H1 (cell line): ENCODE data around the gene GRM7. TPM values are rescaled to one million over a fixed set of nuclear protein-coding genes. Genes with fewer than 3 reads are reported as not detected.

ENCODE experiments used
- CTCF ChIA-PET: fragments of 300-600 bp; sonication (Branson Sonifier 250); formaldehyde crosslinking; loops from one replicate; lab custom pipeline; 2021; ENCODE audit not compliant: partially characterized antibody; lab: Charles Lee
- POLR2A ChIA-PET: fragments of 300-600 bp; sonication (Branson Sonifier 250); formaldehyde crosslinking; loops from one replicate; lab custom pipeline; 2021; ENCODE audit warnings: inconsistent platforms; ENCODE audit not compliant: partially characterized antibody; lab: Charles Lee
- DNase-seq, 2 experiments: peaks; one replicate each; pipeline versions ENCODE4 v3.0.0 to v3.0.0-alpha.2; 2010 to 2022; ENCODE audit warnings: low spot score in 2 of 2, low read depth in 1 of 2, mixed read lengths in 1 of 2
- FAIRE-seq: peaks from 2 replicates; lab custom pipeline; 2011; peaks lifted over from hg19 to GRCh38; lab: Jason Lieb, UNC
- H2AFZ ChIP-seq: 2 replicates; pipeline ENCODE4 v1.8.1; 2012; ENCODE audit warnings: low read length, inconsistent platforms
- H2AK5ac ChIP-seq: 2 replicates; pipeline ENCODE4 v1.6.1; 2013; ENCODE audit warnings: low read depth, low read length
- H2BK120ac ChIP-seq: replicated peaks from 2 replicates; pipeline ENCODE3; 2013; ENCODE audit warnings: low read depth, low read length, inconsistent platforms
- H2BK12ac ChIP-seq: 2 replicates; pipeline ENCODE4 v1.6.1; 2013; ENCODE audit warnings: low read depth, low read length
- H2BK15ac ChIP-seq: 2 replicates; pipeline ENCODE4 v1.6.1; 2013; ENCODE audit warnings: low read length
- H2BK20ac ChIP-seq: 2 replicates; pipeline ENCODE4 v1.6.1; 2013; ENCODE audit warnings: low read length
- H2BK5ac ChIP-seq: 2 replicates; pipeline ENCODE4 v1.6.1; 2013; ENCODE audit warnings: low read depth, low read length
- H3K14ac ChIP-seq: 2 replicates; pipeline ENCODE4 v1.6.1; 2013; ENCODE audit warnings: inconsistent platforms; ENCODE audit not compliant: insufficient read length
- H3K18ac ChIP-seq: 2 replicates; pipeline ENCODE4 v1.6.1; 2013; ENCODE audit warnings: low read length; ENCODE audit errors: extremely low read depth
- H3K23ac ChIP-seq: 2 replicates; pipeline ENCODE4 v1.6.1; 2013; ENCODE audit warnings: inconsistent platforms; ENCODE audit not compliant: insufficient read length
- H3K23me2 ChIP-seq: 2 replicates; pipeline ENCODE4 v1.6.1; 2013; ENCODE audit warnings: low read depth, low read length
- H3K27ac ChIP-seq: 2 replicates; pipeline ENCODE4 v1.6.1; 2011; ENCODE audit warnings: low read depth, low read length, inconsistent platforms
- H3K27me3 ChIP-seq, 4 experiments: replicated peaks in 1 of 4; 1 replicate in 1 of 4; 2 replicates in 3 of 4; pipeline versions ENCODE4 v1.6.1 to v1.8.1; 2011 to 2013; ENCODE audit warnings: low read length in 3 of 4, mild to moderate bottlenecking in 3 of 4, inconsistent platforms in 2 of 4, mixed read lengths in 2 of 4, moderate library complexity in 1 of 4; ENCODE audit not compliant: control insufficient read depth in 3 of 4, insufficient read depth in 3 of 4; ENCODE audit errors: extremely low read depth in 1 of 4
- H3K36me3 ChIP-seq, 4 experiments: 2 replicates each; pipeline versions ENCODE4 v1.6.1 to v1.8.1; 2011 to 2013; ENCODE audit warnings: mild to moderate bottlenecking in 4 of 4, low read length in 3 of 4, moderate library complexity in 2 of 4, control low read depth in 1 of 4, inconsistent platforms in 1 of 4; ENCODE audit not compliant: insufficient read depth in 4 of 4, control insufficient read depth in 2 of 4
- H3K4ac ChIP-seq: replicated peaks from 2 replicates; pipeline ENCODE3; 2013; ENCODE audit warnings: low read length, low read depth, mixed read lengths, inconsistent platforms; ENCODE audit not compliant: insufficient read length
- H3K4me1 ChIP-seq, 4 experiments: replicated peaks in 1 of 4; 1 replicate in 1 of 4; 2 replicates in 3 of 4; pipeline versions ENCODE4 v1.6.1 to v1.8.1; 2011 to 2013; ENCODE audit warnings: low read length in 3 of 4, inconsistent platforms in 2 of 4, mixed read lengths in 1 of 4; ENCODE audit not compliant: insufficient read depth in 4 of 4, control insufficient read depth in 3 of 4
- H3K4me2 ChIP-seq, 2 experiments: 2 replicates each; pipeline versions ENCODE4 v1.6.1 to v1.8.1; 2011 to 2013; ENCODE audit warnings: low read depth in 2 of 2, low read length in 2 of 2, control low read depth in 1 of 2, inconsistent platforms in 1 of 2, mild to moderate bottlenecking in 1 of 2; ENCODE audit not compliant: insufficient read depth in 1 of 2
- H3K4me3 ChIP-seq, 4 experiments: fragments of 200-600, 300-600 bp in 1 of 4; sonication (generic), shearing (Covaris generic), sonication (Bioruptor Twin) in 1 of 4; 2 replicates each; pipeline versions ENCODE4 v1.5.1 to v1.8.1; 2011 to 2016; ENCODE audit warnings: low read length in 4 of 4, low read depth in 3 of 4, control low read depth in 2 of 4, inconsistent platforms in 2 of 4, mild to moderate bottlenecking in 2 of 4, mixed read lengths in 1 of 4, moderate library complexity in 1 of 4; ENCODE audit not compliant: insufficient read depth in 2 of 4; ENCODE audit errors: extremely low read depth in 1 of 4
- H3K56ac ChIP-seq: replicated peaks from 2 replicates; pipeline ENCODE3; 2013; ENCODE audit warnings: low read depth, mild to moderate bottlenecking, mixed read lengths, low read length, inconsistent platforms; ENCODE audit not compliant: insufficient read length
- H3K79me1 ChIP-seq: 2 replicates; pipeline ENCODE4 v1.6.1; 2013; ENCODE audit warnings: low read depth, low read length, control low read depth
- H3K79me2 ChIP-seq, 2 experiments: 2 replicates each; pipeline versions ENCODE4 v1.6.1 to v1.8.1; 2012 to 2013; ENCODE audit warnings: low read length in 2 of 2, mild to moderate bottlenecking in 2 of 2, inconsistent platforms in 1 of 2; ENCODE audit not compliant: insufficient read depth in 2 of 2, control insufficient read depth in 1 of 2
- H3K9ac ChIP-seq, 4 experiments: replicated peaks in 1 of 4; 1 replicate in 1 of 4; 2 replicates in 3 of 4; pipeline versions ENCODE4 v1.6.1 to v1.8.1; 2011 to 2013; ENCODE audit warnings: low read depth in 3 of 4, low read length in 3 of 4, control low read depth in 2 of 4, mild to moderate bottlenecking in 2 of 4, moderate library complexity in 2 of 4, inconsistent platforms in 1 of 4; ENCODE audit errors: extremely low read depth in 1 of 4
- H3K9me3 ChIP-seq, 2 experiments: 2 replicates each; pipeline versions ENCODE4 v1.6.1 to v1.8.1; 2012 to 2013; ENCODE audit warnings: mild to moderate bottlenecking in 2 of 2, moderate library complexity in 2 of 2, control low read depth in 1 of 2, inconsistent platforms in 1 of 2, low read depth in 1 of 2, low read length in 1 of 2, mixed read lengths in 1 of 2; ENCODE audit not compliant: insufficient read depth in 2 of 2
- H4K20me1 ChIP-seq, 2 experiments: replicated peaks in 1 of 2; 2 replicates each; pipeline versions ENCODE3 to v1.8.1; 2011 to 2013; ENCODE audit warnings: inconsistent platforms in 2 of 2, low read length in 2 of 2, mild to moderate bottlenecking in 1 of 2; ENCODE audit not compliant: insufficient read depth in 2 of 2, control insufficient read depth in 1 of 2
- H4K5ac ChIP-seq: 2 replicates; pipeline ENCODE4 v1.6.1; 2013; ENCODE audit warnings: low read length, low read depth, mixed read lengths, inconsistent platforms; ENCODE audit not compliant: insufficient read length
- H4K8ac ChIP-seq: 2 replicates; pipeline ENCODE4 v1.8.0; 2013; ENCODE audit warnings: mild to moderate bottlenecking, moderate library complexity, low read length, inconsistent platforms; ENCODE audit not compliant: insufficient read depth; ENCODE audit errors: extremely low read depth
- H4K91ac ChIP-seq: replicated peaks from 2 replicates; pipeline ENCODE3; 2013; ENCODE audit warnings: low read length, mixed read lengths, inconsistent platforms; ENCODE audit not compliant: insufficient read length
- BACH1 ChIP-seq: IDR thresholded peaks from 2 replicates; pipeline ENCODE4 v1.6.1; 2012; ENCODE audit warnings: low read length, improper control_type of control experiment
- CHD2 ChIP-seq: IDR thresholded peaks from 2 replicates; pipeline ENCODE4 v1.6.1; 2012; ENCODE audit warnings: low read length, improper control_type of control experiment
- CREB1 ChIP-seq: IDR thresholded peaks from 2 replicates; pipeline ENCODE4 v1.6.1; 2012; ENCODE audit warnings: inconsistent platforms
- EGR1 ChIP-seq: IDR thresholded peaks from 2 replicates; pipeline ENCODE4 v1.6.1; 2011; ENCODE audit warnings: low read depth, low read length, borderline replicate concordance
- FOSL1 ChIP-seq: IDR thresholded peaks from 2 replicates; pipeline ENCODE4 v1.6.1; 2011; ENCODE audit warnings: mild to moderate bottlenecking, low read depth, low read length, moderate library complexity; ENCODE audit not compliant: insufficient read depth
- HDAC6 ChIP-seq: IDR thresholded peaks from one replicate; pipeline ENCODE4 v1.7.1; 2012; ENCODE audit warnings: low read depth, mild to moderate bottlenecking, inconsistent platforms, low read length, moderate library complexity
- JUND ChIP-seq: IDR thresholded peaks from 2 replicates; pipeline ENCODE4 v1.6.1; 2011; ENCODE audit warnings: mild to moderate bottlenecking, improper control_type of control experiment, low read length
- KDM1A ChIP-seq: fragments of 200-600, 300-600 bp; sonication (generic); IDR thresholded peaks from 2 replicates; pipeline ENCODE4 v1.7.1; 2016; ENCODE audit warnings: mild to moderate bottlenecking, low read length, borderline replicate concordance
- KDM4A ChIP-seq: IDR thresholded peaks from one replicate; pipeline ENCODE4 v1.7.1; 2012; ENCODE audit warnings: low read depth, mild to moderate bottlenecking, moderate library complexity, low read length, inconsistent platforms; ENCODE audit not compliant: severe bottlenecking
- NRF1 ChIP-seq: IDR thresholded peaks from 2 replicates; pipeline ENCODE4 v1.6.1; 2011; ENCODE audit warnings: mild to moderate bottlenecking, low read depth, low read length, improper control_type of control experiment
- PHF8 ChIP-seq: fragments of 200-600 bp; sonication (generic); conservative IDR thresholded peaks from 2 replicates; pipeline ENCODE4 v1.7.1; 2012; ENCODE audit warnings: low read depth, mild to moderate bottlenecking, inconsistent platforms, low read length, moderate library complexity
- POLR2A ChIP-seq, 2 experiments: IDR thresholded peaks; 1 replicate in 1 of 2; 2 replicates in 1 of 2; pipeline ENCODE4 v1.6.1; 2011; ENCODE audit warnings: low read depth in 2 of 2, low read length in 2 of 2, mild to moderate bottlenecking in 2 of 2; ENCODE audit errors: control extremely low read depth in 1 of 2
- RXRA ChIP-seq: IDR thresholded peaks from 2 replicates; pipeline ENCODE4 v1.6.1; 2011; ENCODE audit warnings: low read depth, mild to moderate bottlenecking, low read length, moderate library complexity; ENCODE audit not compliant: insufficient read depth
- SP2 ChIP-seq: IDR thresholded peaks from 2 replicates; pipeline ENCODE4 v1.6.1; 2012; ENCODE audit warnings: mild to moderate bottlenecking, low read length, inconsistent platforms
- WGBS, 2 experiments: shearing (Covaris generic) in 1 of 2; methylation state at CpG; one replicate each; pipeline versions ENCODE4 v1.1.6 to v1.1.7; 2013 to 2015; ENCODE audit warnings: low lambda C conversion rate in 2 of 2, mixed read lengths in 2 of 2, inconsistent platforms in 1 of 2, low coverage in 1 of 2, missing lambda C conversion rate in 1 of 2; ENCODE audit not compliant: insufficient replicate concordance in 2 of 2, insufficient coverage in 1 of 2, insufficient read length in 1 of 2; ENCODE audit errors: extremely low coverage in 1 of 2, missing lambda C conversion rate in 1 of 2; 5-methylcytosine and 5-hydroxymethylcytosine counted together
- polyA plus RNA-seq, 7 experiments: library from polyadenylated mRNA; depleted of rRNA in 3 of 7; stranded (reverse) in 5 of 7; unstranded in 2 of 7; fragments of >200 nt in 5 of 7; fragments of 200-250 nt in 2 of 7; gene quantifications; 1 replicate in 5 of 7; 2 replicates in 1 of 7; 4 replicates in 1 of 7; pipeline versions ENCODE4 v1.2.1 to v1.2.3, GENCODE V29; 2011 to 2013; ENCODE audit warnings: missing spikeins in 2 of 7, mixed read lengths in 2 of 7
- total RNA-seq: library from RNA; stranded (reverse); fragmentation: NEBNext Ultra II Directional; extraction: Animal tissue kit (Norgen Biotek cat#: 25700); gene quantifications from 2 replicates; pipeline ENCODE4 v1.2.1, GENCODE V29; 2021
- TF ChIP-seq, protein P1 (sequence below): IDR thresholded peaks from 2 replicates; pipeline ENCODE4 v1.6.1; 2012; ENCODE audit warnings: inconsistent platforms
- TF ChIP-seq, protein P2 (sequence below): IDR thresholded peaks from 2 replicates; pipeline ENCODE4 v1.6.1; 2012; ENCODE audit warnings: inconsistent platforms

GRM7 gene
- total and polyA plus RNA-seq, 2 of the 8 experiments (the other 6 are each of a cell fraction or from before 2014, with no cell fraction given) = 0.17 to 0.24 TPM

DNA sequence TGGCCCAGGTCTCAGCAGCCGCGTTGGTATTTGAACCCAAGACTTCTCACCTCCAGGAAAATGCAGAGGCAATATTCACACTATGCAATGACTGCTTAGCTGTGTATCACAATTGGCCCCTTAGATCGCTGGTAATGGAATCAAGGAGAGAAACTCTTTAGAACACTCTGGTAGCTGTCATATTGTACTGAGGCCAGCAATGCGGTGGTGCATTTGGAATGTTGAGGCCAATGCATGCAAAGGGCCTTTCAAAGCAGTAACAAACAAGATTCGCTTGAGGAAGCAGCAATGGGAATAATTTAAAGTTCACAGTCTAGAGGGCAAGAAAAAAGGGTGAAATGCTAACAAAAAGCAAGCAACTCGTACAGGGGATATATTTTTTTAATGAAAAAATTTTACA is 764.1 kb downstream of the GRM7 start:
- no peak overlapping the region for H3K18ac ChIP-seq
- no peak overlapping the region for H3K27ac ChIP-seq
- H2BK12ac ChIP-seq = no peak overlapping the region
- no peak overlapping the region for H3K56ac ChIP-seq
- 90% methylated on average over 6 of the region's 6 CpGs; no CpG with 5 or more reads in 1 of the 2 experiments for WGBS, 2 experiments
- no peak overlapping the region for H2BK120ac ChIP-seq
- ChIA-PET POLR2A (no interaction called here), CTCF (no interaction called here)
- no peak overlapping the region for H3K4ac ChIP-seq
- no peaks in the 10 kb centered on the region for H3K9me3 ChIP-seq
- H3K23ac ChIP-seq = no peak overlapping the region
- no peak overlapping the region for H2BK15ac ChIP-seq
- H3K4me1 ChIP-seq = peaks cover 0 to 5% (median 0%) of the 10 kb centered on the region in 4 experiments; a peak in 1 of 7 replicates
- H3K79me1 ChIP-seq = no peaks in the 10 kb centered on the region
- no peak overlapping the region for H3K4me2 ChIP-seq
- no peak overlapping the region for H3K4me3 ChIP-seq
- DNase-seq (no peak), FAIRE-seq (no peak)
- no peak overlapping the region for H2BK5ac ChIP-seq
- no peaks in the 10 kb centered on the region for H3K23me2 ChIP-seq
- no peak overlapping the region for H3K9ac ChIP-seq
- no peak overlapping the region for H2AK5ac ChIP-seq
- H3K14ac ChIP-seq = no peak overlapping the region
- H2AFZ ChIP-seq = no peak overlapping the region
- H2BK20ac ChIP-seq = no peak overlapping the region
- no peaks in the 10 kb centered on the region for H3K79me2 ChIP-seq
- H3K36me3 ChIP-seq = no peaks in the 10 kb centered on the region
- H4K8ac ChIP-seq = no peak overlapping the region
- H4K5ac ChIP-seq = no peak overlapping the region
- no peak overlapping the region for H4K91ac ChIP-seq
- H4K20me1 ChIP-seq = no peaks in the 10 kb centered on the region
- H3K27me3 ChIP-seq = no peaks in the 10 kb centered on the region
- no peak for TF ChIP-seq JUND
- TF ChIP-seq KDM1A = no peak
- TF ChIP-seq CREB1 = no peak
- no peak for TF ChIP-seq SP2
- no peak for TF ChIP-seq FOSL1
- TF ChIP-seq CHD2 = no peak
- TF ChIP-seq, protein P1, sequence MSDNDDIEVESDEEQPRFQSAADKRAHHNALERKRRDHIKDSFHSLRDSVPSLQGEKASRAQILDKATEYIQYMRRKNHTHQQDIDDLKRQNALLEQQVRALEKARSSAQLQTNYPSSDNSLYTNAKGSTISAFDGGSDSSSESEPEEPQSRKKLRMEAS = no peak
- TF ChIP-seq, protein P2, sequence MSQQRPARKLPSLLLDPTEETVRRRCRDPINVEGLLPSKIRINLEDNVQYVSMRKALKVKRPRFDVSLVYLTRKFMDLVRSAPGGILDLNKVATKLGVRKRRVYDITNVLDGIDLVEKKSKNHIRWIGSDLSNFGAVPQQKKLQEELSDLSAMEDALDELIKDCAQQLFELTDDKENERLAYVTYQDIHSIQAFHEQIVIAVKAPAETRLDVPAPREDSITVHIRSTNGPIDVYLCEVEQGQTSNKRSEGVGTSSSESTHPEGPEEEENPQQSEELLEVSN = no peak
- no peak for TF ChIP-seq HDAC6
- no peak for TF ChIP-seq KDM4A
- TF ChIP-seq RXRA = no peak
- no peak for TF ChIP-seq PHF8
- TF ChIP-seq POLR2A (IDR thresholded peaks at IDR 0.05; ENCODE audit: control extremely low read depth in 1 of 2, low read depth in 2 of 2, low read length in 2 of 2) = no peak
- TF ChIP-seq NRF1 = no peak
- no peak for TF ChIP-seq EGR1
- no peak for TF ChIP-seq BACH1
